ENCODE results near the gene PADI2. TPM values are rescaled to one million over a fixed set of nuclear protein-coding genes. Genes with fewer than 3 reads are reported as not detected.

Gene PADI2
- total RNA-seq, 3 donors from 2014 or later = 0.08 to 0.14 (median 0.13) TPM

DNA sequence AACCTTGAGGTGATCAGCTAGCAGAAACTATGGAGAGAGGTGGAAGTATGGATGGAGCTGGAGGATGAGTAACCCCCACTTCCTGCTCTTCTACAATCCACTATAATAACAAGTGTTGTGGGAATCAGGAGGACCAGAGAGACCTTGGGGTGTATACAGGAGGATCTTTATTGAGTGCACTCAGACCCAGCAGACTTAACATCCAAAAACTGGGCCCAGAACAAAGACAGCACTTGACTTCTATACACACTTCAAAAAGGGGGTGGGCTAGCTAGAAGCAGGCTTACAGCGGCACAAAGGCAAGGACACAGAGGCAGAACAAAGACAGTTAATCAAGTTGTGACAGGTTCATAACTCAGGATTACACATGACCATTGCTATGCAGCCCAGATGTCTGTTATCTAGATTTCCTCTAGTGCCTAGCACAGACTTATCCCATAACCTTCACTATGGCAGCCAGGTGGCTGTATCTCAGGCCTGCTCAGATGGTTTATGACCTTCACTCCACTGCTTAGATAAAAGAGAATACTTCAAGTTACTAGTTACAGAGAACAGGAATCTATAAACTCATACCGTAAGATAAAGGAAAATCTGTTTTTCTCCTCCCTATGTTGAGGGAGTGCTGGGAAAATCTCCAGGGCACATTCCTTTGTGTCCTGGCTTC, 36.1 kb upstream of the PADI2 start:
- Mint-ChIP-seq H3K27me3 (ENCODE audit: low read depth) (peaks cover 22% of the 10 kb centered on the region), H3K9me3 (peaks cover 48% of the 10 kb centered on the region), H3K36me3 (ENCODE audit: insufficient read depth) (peaks cover 6% of the 10 kb centered on the region), H3K4me1 (ENCODE audit: low read depth) (no peaks in the 10 kb centered on the region), H3K4me3 (no peak overlapping the region)
- DNase-seq (no peak), ATAC-seq (no peak)

DNA sequence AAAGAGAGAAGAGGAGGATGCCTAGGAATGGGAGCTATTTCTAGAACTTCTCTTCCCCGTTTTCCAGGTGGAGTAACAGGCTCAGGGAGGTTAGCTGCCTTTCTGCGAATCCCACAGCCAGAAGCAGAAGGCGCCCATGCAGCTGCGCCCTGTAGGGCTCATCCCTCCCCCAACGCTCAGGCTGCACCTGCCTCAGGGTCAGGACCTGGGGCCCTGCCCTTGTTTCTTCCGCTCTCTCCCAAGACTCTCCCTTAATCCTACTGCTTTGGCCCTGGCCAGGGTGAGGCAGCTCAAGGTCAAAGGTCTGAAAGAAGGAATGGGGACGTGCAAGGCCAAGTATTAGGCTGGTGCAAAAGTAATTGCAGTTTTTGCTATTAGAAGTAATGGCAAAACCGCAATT, 30.5 kb upstream of the PADI2 start:
- ATAC-seq (no peak), DNase-seq (no peak)
- Mint-ChIP-seq H3K36me3 (ENCODE audit: insufficient read depth) (peaks cover 6% of the 10 kb centered on the region), H3K9me3 (peaks cover 28% of the 10 kb centered on the region), H3K4me3 (no peak overlapping the region), H3K27me3 (ENCODE audit: low read depth) (peaks cover 29% of the 10 kb centered on the region), H3K4me1 (ENCODE audit: low read depth) (peaks cover 1% of the 10 kb centered on the region)

DNA sequence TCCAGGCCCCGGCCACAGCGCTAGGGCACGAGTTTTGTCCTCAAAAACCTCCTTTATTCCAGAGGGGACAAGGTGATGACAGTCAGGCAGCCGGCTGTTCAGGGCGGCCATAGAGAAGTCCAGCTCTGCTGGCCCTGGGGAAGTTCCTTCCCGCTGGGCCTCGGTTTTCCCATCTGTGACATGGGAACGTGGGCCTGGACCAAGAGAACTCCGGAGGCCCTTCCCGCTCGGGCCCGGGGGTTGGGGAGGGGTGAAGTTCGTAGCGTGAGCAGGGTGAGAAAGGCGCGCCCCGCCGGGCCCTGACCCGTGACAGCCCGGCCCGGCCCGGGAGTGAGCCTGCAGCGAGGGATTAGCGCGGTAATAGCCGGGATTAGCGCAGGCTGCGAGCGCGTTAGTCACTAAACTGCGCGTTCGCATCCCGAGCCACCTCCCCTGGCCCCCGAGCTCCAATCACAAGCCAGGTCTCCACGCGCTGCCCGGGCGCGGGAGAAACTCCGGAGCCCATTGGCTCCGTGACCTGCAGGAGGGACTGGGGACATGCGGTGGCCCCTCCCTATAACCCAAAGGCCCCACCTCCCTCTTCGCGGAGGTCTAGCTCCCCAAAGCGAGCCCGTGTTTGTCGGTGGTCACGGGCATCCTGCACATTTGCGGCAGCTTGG, 29.8 kb upstream of the PADI2 start:
- Mint-ChIP-seq H3K27me3 (ENCODE audit: low read depth) (peaks cover 25% of the 10 kb centered on the region), H3K4me1 (ENCODE audit: low read depth) (peaks cover 1% of the 10 kb centered on the region), H3K36me3 (ENCODE audit: insufficient read depth) (peaks cover 2% of the 10 kb centered on the region), H3K9me3 (peaks cover 22% of the 10 kb centered on the region), H3K4me3 (no peak overlapping the region)
- ATAC-seq (no peak), DNase-seq (no peak)

DNA sequence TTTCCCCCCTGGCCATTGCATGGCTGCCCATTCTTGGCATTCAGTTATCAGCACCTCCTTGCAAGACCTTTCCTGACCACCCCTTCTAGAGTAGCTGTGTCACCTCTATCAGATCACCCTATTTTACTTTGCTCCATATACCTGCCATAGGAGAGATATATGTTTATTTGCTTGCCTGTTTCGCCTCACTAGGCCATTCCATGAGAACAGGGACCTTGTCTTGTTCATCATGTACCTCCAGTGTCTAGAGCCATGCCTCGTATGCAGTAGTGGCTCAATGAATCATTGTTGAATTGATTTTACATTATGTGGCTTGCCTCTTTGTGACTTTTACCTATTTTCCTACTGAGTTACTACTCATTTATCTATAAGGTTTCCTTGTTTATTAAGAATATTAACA, 26.4 kb upstream of the PADI2 start:
- Mint-ChIP-seq H3K27me3 (ENCODE audit: low read depth) (peaks cover 8% of the 10 kb centered on the region), H3K4me3 (no peak overlapping the region), H3K9me3 (no peaks in the 10 kb centered on the region), H3K4me1 (ENCODE audit: low read depth) (peaks cover 1% of the 10 kb centered on the region), H3K36me3 (ENCODE audit: insufficient read depth) (no peaks in the 10 kb centered on the region)
- DNase-seq = no peak
- ATAC-seq = no peak

DNA sequence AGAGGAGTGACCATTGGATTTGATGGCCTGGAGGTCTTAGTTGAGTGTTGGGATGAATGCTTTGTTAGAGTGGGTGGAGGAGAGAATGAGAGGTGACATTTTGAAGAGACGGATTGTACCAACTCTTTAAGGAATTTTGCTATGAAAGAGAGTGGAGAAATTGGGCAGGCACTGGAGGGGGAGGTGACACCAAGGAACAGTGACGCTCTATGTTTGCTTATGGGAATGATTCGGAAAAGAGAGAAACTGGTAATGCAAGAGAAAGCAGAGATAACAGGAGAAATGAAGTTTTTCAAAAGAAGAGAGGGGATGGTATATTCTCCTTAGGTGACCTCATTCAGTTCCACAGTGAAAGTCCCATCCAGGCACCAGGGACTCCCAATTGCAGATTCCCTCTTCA, 24.5 kb upstream of the PADI2 start:
- Mint-ChIP-seq H3K36me3 (ENCODE audit: insufficient read depth) (no peaks in the 10 kb centered on the region), H3K4me1 (ENCODE audit: low read depth) (no peaks in the 10 kb centered on the region), H3K27me3 (ENCODE audit: low read depth) (no peaks in the 10 kb centered on the region), H3K9me3 (no peaks in the 10 kb centered on the region), H3K4me3 (no peak overlapping the region)
- ATAC-seq = no peak
- DNase-seq = no peak

DNA sequence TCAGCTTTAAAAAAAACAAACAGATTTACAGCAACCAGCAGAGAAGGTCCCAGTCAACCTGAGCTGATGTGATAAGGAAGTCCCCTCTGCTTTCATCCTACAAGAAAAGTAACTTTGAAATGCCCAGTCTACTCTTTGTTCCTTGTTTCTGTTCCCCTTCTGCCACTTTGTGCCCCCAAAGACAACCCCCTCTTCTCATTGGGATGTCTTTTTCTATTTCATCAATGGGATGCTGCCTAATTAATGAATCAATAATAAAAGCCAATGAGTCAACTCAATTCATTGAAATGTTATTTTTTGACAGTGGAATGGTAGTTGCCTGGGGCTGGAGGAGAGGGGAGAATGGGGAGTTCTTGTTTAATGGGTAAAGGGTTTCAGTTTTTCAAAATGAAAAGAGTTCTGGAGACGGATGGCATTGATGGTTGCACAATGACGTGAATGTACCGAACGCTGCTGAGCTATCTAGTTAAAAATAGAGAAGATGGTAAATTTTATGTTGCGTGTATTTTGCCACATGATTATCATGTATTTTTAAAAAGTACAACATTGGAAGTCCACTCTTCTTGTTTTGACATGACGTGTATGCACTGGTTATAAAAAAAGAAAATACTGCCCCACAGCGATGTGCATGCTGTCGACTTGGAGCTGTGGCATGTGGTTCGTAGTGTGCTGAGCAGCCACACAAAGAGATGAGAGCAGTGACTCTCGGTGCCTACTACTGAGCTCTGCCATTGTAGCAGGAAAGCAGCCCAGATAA, 22.4 kb upstream of the PADI2 start:
- Mint-ChIP-seq H3K4me1 (ENCODE audit: low read depth) (no peaks in the 10 kb centered on the region), H3K9me3 (no peaks in the 10 kb centered on the region), H3K36me3 (ENCODE audit: insufficient read depth) (no peaks in the 10 kb centered on the region), H3K27me3 (ENCODE audit: low read depth) (peaks cover 8% of the 10 kb centered on the region), H3K4me3 (no peak overlapping the region)
- DNase-seq (no peak), ATAC-seq (no peak)

DNA sequence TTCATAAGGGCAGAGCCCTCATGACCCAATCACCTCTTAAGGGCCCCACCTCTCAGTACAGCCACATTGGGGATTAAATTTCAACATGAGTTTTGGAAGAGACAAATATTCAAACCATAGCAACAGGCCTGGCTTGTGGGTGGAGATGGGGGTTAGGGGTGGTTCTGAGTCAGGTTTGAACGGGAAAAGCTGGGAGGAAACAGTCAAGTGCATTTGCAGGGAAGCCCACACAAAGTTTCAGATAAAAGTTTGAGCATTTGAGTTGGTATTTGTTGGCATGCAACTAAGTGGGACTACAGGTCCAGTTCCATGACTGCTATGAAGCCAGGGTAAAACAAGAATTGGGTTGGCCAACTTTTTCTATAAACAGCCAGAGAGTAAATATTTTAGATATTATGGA, 21.0 kb upstream of the PADI2 start:
- peaks cover 8% of the 10 kb centered on the region for H3K27me3 Mint-ChIP-seq (ENCODE audit: low read depth)
- DNase-seq (no peak), ATAC-seq (no peak)
- H3K9me3 Mint-ChIP-seq = no peaks in the 10 kb centered on the region
- H3K36me3 Mint-ChIP-seq (ENCODE audit: insufficient read depth) = no peaks in the 10 kb centered on the region
- no peaks in the 10 kb centered on the region for H3K4me1 Mint-ChIP-seq (ENCODE audit: low read depth)
- no peak overlapping the region for H3K4me3 Mint-ChIP-seq

DNA sequence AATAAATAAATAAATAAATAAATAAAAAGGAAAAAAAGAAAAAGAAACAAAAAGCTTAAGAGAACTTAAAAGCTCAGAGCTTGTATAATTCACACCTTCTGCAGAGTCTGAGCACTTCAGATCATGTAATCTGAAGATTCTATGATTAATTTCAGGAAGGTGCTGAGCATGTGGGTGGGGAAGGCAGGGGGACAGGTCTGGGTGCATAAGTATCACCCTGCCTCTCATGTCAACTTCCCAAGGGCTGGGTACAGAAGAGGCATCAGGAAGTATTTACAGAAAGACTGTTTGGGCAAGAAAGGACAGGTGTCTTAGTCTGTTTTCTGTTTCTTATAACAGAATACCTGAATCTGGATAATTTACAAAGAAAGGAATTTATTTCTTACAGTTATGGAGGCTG, 20.4 kb upstream of the PADI2 start:
- no peak for ATAC-seq
- peaks cover 10% of the 10 kb centered on the region for H3K27me3 Mint-ChIP-seq (ENCODE audit: low read depth)

DNA sequence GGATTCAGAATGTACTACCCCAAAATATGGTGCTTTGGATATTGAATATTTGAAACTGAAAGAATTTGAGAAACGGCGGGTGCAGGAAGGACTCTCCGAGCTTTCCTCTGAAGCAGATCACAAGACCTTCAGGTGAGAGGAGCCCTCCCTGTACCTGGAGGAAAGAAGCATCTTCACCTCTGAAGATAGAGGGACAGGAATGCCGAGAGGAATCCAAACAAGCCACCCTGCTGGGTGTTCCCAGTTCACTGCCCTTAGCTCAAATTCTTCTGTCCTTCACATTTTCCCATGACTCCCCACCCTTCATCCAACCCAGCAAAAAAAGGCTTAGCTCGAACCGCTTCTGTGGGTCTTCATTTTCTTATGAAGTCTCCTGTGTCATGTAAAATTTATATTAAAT, 18.2 kb upstream of the PADI2 start:
- DNase-seq (no peak), ATAC-seq (no peak)
- H3K4me1 Mint-ChIP-seq (ENCODE audit: low read depth) = no peaks in the 10 kb centered on the region
- no peaks in the 10 kb centered on the region for H3K9me3 Mint-ChIP-seq
- H3K4me3 Mint-ChIP-seq = no peak overlapping the region
- H3K36me3 Mint-ChIP-seq (ENCODE audit: insufficient read depth) = no peaks in the 10 kb centered on the region
- H3K27me3 Mint-ChIP-seq (ENCODE audit: low read depth) = peaks cover 12% of the 10 kb centered on the region

More for the DNA sequence above, 20.4 kb upstream of the PADI2 start:
- DNase-seq = no peak
- Mint-ChIP-seq H3K9me3 (no peaks in the 10 kb centered on the region), H3K4me1 (ENCODE audit: low read depth) (no peaks in the 10 kb centered on the region), H3K36me3 (ENCODE audit: insufficient read depth) (no peaks in the 10 kb centered on the region), H3K4me3 (no peak overlapping the region)

DNA sequence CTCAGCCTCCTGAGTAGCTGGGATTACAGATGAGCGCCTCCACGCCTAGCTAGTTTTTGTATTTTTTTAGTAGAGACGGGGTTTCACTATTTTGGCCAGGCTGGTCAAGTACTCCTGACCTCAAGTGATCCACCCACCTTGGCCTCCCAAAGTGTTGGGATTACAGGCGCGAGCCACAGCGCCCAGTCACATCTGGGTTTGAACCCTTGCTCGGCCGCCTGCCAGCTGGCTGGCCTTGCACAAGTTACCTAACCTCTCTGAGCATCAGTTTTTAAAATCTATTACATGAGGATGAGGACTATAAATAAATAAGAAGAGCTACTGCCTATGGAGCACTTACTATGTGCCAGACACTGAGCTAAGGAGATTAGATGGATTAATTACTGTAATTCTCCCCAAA, 17.7 kb upstream of the PADI2 start:
- no peak for DNase-seq
- ATAC-seq = no peak
- H3K9me3 Mint-ChIP-seq = no peaks in the 10 kb centered on the region
- no peaks in the 10 kb centered on the region for H3K36me3 Mint-ChIP-seq (ENCODE audit: insufficient read depth)
- peaks cover 12% of the 10 kb centered on the region for H3K27me3 Mint-ChIP-seq (ENCODE audit: low read depth)
- no peak overlapping the region for H3K4me3 Mint-ChIP-seq
- no peaks in the 10 kb centered on the region for H3K4me1 Mint-ChIP-seq (ENCODE audit: low read depth)

DNA sequence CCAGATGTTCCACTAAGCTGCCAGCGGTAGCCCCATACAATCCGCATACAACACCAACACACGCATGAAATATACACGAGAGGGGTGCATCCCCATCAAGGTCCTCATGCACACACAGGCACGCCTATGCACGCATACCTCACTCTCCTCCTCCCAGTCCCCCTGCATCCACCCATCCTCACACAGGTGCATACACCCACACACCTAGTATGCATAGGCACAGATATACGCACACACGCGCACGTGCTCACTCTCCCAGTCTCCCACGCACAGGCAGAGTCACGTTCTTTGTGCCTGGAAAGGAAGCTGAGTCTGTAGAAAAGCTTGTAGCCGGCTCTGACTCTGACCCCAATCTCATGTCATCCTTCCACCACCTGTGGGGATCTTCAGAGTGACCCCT, 16.9 kb upstream of the PADI2 start:
- Mint-ChIP-seq H3K27me3 (ENCODE audit: low read depth) (peaks cover 12% of the 10 kb centered on the region), H3K36me3 (ENCODE audit: insufficient read depth) (no peaks in the 10 kb centered on the region), H3K4me1 (ENCODE audit: low read depth) (no peaks in the 10 kb centered on the region), H3K4me3 (no peak overlapping the region), H3K9me3 (no peaks in the 10 kb centered on the region)
- DNase-seq (no peak), ATAC-seq (no peak)

DNA sequence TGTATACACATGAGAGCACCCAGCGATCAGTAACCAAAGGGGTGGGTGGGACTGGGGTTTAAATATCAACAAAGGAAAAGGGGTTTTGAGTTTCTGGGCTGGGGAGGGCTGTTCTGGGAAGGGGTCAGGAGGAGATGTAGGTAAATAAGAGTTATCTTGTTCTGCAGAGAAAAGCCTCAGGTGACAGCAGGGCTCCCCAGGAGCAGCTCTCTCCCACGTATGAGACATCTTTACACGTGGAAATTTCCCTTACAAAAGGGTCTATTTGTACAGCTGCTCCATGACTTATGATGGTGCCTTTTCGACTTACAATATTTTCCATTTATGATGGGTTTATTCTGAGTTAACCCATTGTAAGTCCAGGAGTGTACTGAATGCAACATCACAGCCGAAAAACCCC, 16.3 kb upstream of the PADI2 start:
- ATAC-seq = no peak
- Mint-ChIP-seq H3K4me1 (ENCODE audit: low read depth) (no peaks in the 10 kb centered on the region), H3K4me3 (no peak overlapping the region), H3K27me3 (ENCODE audit: low read depth) (peaks cover 12% of the 10 kb centered on the region), H3K9me3 (no peaks in the 10 kb centered on the region), H3K36me3 (ENCODE audit: insufficient read depth) (no peaks in the 10 kb centered on the region)
- no peak for DNase-seq

DNA sequence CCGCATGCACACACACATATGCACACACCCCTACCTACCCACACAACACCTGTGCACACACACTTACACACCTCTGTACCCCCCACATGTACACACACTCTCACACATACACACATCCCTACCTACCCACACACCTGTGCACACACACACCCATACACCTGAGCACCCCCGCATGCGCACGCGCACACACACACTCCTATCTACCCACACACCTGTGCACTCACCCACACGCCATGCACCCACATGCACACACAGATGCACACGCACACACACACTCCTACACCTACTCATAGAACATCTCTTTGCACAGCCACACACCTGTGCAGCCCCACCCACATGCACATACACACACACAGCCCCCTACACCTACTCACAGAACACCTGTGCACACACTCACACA, 15.5 kb upstream of the PADI2 start:
- Mint-ChIP-seq H3K4me3 (no peak overlapping the region), H3K4me1 (ENCODE audit: low read depth) (no peaks in the 10 kb centered on the region), H3K9me3 (no peaks in the 10 kb centered on the region), H3K27me3 (ENCODE audit: low read depth) (peaks cover 12% of the 10 kb centered on the region), H3K36me3 (ENCODE audit: insufficient read depth) (no peaks in the 10 kb centered on the region)
- DNase-seq (no peak), ATAC-seq (no peak)

DNA sequence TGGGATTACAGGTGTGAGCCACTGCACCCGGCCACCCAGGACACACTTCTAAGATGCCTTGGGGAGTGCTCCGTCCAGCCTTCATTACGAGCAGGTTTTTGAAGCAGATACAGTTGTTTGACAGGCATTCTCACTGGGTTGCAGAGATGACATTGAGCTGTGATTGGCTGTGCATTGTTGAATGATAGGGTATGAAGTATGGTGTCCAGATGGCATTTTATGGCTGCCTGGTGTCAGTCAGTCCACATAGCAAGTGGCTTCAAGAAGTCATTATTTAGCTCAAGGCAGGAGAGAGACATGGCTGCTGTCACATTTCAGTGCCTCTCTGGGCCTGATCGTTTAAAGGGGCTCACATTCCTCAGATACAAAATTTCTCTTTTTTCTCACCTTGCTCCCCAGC, 14.8 kb upstream of the PADI2 start:
- DNase-seq (no peak), ATAC-seq (no peak)
- no peaks in the 10 kb centered on the region for H3K4me1 Mint-ChIP-seq (ENCODE audit: low read depth)
- H3K4me3 Mint-ChIP-seq = no peak overlapping the region
- no peaks in the 10 kb centered on the region for H3K36me3 Mint-ChIP-seq (ENCODE audit: insufficient read depth)
- no peaks in the 10 kb centered on the region for H3K9me3 Mint-ChIP-seq
- peaks cover 12% of the 10 kb centered on the region for H3K27me3 Mint-ChIP-seq (ENCODE audit: low read depth)

DNA sequence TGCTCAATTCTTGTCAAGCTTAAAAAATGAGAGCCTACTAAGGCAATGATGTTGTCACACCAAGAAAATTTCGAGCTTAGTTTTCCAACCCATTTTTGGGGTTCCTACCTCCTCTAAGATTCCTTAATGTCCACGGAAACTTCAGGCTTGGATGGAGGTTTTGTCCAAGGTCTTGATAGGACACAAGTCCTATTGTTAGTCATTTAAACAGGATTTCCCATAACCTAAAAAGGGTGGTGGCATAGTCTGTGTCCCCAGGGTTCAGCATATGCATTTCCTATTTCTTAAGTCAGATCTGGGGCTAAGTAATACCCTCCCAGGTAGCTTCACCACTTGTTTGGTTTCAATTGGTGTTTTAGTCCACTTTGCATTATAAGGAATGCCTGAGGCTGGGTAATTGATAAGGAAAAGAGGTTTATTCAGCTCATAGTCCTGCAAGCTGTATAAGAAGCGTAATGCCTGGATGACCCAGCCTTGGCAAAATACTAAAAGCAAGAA, 10.9 kb upstream of the PADI2 start:
- H3K9me3 Mint-ChIP-seq = no peaks in the 10 kb centered on the region
- H3K36me3 Mint-ChIP-seq (ENCODE audit: insufficient read depth) = no peaks in the 10 kb centered on the region
- H3K4me1 Mint-ChIP-seq (ENCODE audit: low read depth) = no peaks in the 10 kb centered on the region
- H3K4me3 Mint-ChIP-seq = no peak overlapping the region
- peaks cover 9% of the 10 kb centered on the region for H3K27me3 Mint-ChIP-seq (ENCODE audit: low read depth)
- DNase-seq (no peak), ATAC-seq (no peak)

All from activated T-cell treated with anti-CD3 and anti-CD28 coated beads, Interleukin-2, amount 50 U/mL, for 4 hours (primary cell).